Mesothelial cell of epicardium (in vitro differentiated cells): ENCODE results near the gene PLCB1. TPM values are rescaled to one million over a fixed set of nuclear protein-coding genes. Genes with fewer than 3 reads are reported as not detected.

Source experiments
- DNase-seq, 2 experiments: peaks; one replicate each; pipeline ENCODE4 v3.0.0; 2021; ENCODE audit warnings: low spot score in 2 of 2; ENCODE audit not compliant: unreplicated experiment in 2 of 2
- H3K27ac Mint-ChIP-seq: 2 replicates; pipeline ENCODE4 v1.8.0; 2021; ENCODE audit warnings: mixed read lengths
- H3K27me3 Mint-ChIP-seq: 2 replicates; pipeline ENCODE4 v1.8.0; 2021; ENCODE audit warnings: low read depth, mixed read lengths
- H3K36me3 Mint-ChIP-seq: 2 replicates; pipeline ENCODE4 v1.8.0; 2021; ENCODE audit warnings: mixed read lengths
- H3K4me1 Mint-ChIP-seq: 2 replicates; pipeline ENCODE4 v1.8.0; 2021; ENCODE audit warnings: mixed read lengths
- H3K4me3 Mint-ChIP-seq: 2 replicates; pipeline ENCODE4 v1.8.0; 2021; ENCODE audit warnings: mild to moderate bottlenecking, moderate library complexity, mixed read lengths
- H3K9me3 Mint-ChIP-seq: 2 replicates; pipeline ENCODE4 v1.8.0; 2021; ENCODE audit warnings: mixed read lengths
- total RNA-seq: library from RNA; stranded (reverse); gene quantifications from 3 replicates; pipeline ENCODE4 v1.2.1, GENCODE V29; 2021
- TF ChIP-seq, protein P1 (sequence below): fragments of 200-600 bp; sonication (generic); IDR thresholded peaks from one replicate; pipeline ENCODE4 v1.5.0; 2021; ENCODE audit warnings: antibody characterized with exemption; ENCODE audit not compliant: unreplicated experiment

PLCB1 gene
- total RNA-seq, 1 donor from 2014 or later: 41.5 TPM

DNA sequence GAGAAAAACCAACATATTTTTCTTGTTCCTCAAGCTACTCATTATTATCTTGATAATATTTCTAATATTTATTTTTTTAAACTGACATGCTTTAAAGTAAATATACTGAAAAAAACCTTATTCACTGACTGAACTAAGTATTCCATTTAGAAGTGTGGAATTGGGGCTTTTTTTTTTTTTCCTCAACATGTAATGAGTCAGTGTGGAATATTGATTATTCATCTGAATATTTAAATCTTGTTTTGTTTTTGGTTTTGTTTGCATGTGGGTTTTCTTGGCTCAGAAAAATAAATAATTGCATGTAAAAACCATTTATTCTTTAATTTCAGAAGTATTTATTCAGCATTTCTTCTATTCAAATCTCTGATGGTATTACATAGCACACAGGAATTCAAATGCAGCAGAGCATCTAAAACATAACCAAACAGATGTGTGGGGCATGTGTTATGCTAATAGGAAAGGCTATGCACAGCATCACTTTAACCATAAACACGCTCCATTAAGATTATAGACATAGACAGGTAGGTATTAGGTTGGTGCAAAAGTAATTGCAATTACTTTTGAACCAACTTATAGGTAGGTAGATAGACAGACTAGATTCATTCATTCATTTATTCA, 166.5 kb downstream of the PLCB1 start:
- Mint-ChIP-seq H3K27ac (no peak overlapping the region), H3K9me3 (no peaks in the 10 kb centered on the region), H3K4me3 (no peak overlapping the region), H3K36me3 (no peaks in the 10 kb centered on the region), H3K4me1 (no peaks in the 10 kb centered on the region), H3K27me3 (no peaks in the 10 kb centered on the region)
- no peak for DNase-seq
- TF ChIP-seq, protein P1, sequence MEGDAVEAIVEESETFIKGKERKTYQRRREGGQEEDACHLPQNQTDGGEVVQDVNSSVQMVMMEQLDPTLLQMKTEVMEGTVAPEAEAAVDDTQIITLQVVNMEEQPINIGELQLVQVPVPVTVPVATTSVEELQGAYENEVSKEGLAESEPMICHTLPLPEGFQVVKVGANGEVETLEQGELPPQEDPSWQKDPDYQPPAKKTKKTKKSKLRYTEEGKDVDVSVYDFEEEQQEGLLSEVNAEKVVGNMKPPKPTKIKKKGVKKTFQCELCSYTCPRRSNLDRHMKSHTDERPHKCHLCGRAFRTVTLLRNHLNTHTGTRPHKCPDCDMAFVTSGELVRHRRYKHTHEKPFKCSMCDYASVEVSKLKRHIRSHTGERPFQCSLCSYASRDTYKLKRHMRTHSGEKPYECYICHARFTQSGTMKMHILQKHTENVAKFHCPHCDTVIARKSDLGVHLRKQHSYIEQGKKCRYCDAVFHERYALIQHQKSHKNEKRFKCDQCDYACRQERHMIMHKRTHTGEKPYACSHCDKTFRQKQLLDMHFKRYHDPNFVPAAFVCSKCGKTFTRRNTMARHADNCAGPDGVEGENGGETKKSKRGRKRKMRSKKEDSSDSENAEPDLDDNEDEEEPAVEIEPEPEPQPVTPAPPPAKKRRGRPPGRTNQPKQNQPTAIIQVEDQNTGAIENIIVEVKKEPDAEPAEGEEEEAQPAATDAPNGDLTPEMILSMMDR: no peak

DNA sequence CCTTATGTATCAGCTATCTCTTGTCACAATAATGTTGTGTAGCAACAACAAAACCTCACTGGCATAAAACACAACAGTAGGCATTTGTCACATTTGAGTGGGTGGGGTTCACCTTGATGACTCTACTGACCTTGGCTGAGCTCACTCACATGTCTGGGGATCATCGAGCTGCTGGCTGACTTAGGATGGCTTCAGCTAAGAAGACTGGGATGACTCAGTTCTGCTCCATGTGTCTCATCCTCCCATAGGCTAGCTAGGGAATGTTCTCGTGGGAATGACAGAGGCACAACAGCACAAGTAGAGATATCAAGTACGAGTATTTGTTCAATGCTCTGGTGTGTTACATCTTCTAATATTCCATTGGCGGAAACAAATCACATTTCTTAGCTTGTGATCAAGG, 167.9 kb downstream of the PLCB1 start:
- Mint-ChIP-seq H3K9me3 (no peaks in the 10 kb centered on the region), H3K4me3 (no peak overlapping the region), H3K27me3 (no peaks in the 10 kb centered on the region), H3K36me3 (no peaks in the 10 kb centered on the region), H3K4me1 (peaks cover 8% of the 10 kb centered on the region), H3K27ac (no peak overlapping the region)
- DNase-seq: no peak
- TF ChIP-seq, protein P1: no peak

DNA sequence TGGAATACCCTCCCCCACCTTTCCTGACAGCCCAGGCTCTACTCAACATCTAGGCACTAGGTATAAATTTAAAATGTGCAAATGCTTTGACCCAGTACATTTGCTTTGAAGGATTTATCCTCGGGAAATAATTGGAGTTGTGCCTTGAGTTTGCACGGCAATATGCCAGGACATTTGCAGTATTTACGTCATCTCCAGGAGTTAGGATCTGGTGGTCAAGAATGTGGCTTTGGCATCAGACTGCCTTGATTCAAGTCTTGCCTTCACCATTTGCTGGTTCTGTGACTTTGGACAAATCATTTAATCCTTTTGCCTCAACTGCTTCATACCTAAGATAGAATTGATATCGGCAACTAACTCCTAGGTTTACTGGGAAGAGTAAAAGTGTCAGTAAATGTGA, 169.6 kb downstream of the PLCB1 start:
- H3K4me3 Mint-ChIP-seq: no peak overlapping the region
- DNase-seq: no peak
- H3K36me3 Mint-ChIP-seq: no peaks in the 10 kb centered on the region
- peaks cover 8% of the 10 kb centered on the region for H3K4me1 Mint-ChIP-seq
- H3K9me3 Mint-ChIP-seq: no peaks in the 10 kb centered on the region
- no peak overlapping the region for H3K27ac Mint-ChIP-seq
- TF ChIP-seq, protein P1: no peak
- no peaks in the 10 kb centered on the region for H3K27me3 Mint-ChIP-seq

DNA sequence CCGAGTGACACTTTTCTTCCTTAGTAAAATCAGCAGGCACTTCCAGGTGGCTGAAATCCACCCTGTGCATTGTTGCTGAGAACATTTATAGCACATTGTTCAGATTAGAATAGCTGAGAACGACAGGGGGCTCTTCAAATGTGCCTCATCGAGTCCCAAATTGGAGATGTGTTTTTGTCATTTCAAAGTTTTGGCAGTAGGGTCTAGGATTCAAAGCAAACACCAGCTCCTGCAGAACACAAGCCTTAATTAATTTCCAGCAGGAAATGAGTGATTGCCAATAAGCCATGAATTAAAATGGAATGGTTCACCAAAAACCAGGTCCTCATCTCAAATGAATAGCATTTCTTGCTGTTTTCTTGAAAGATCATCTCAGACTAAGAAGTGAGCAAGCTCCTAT, 171.6 kb downstream of the PLCB1 start:
- TF ChIP-seq, protein P1: no peak
- no peaks in the 10 kb centered on the region for H3K36me3 Mint-ChIP-seq
- no peak overlapping the region for H3K27ac Mint-ChIP-seq
- no peak for DNase-seq
- no peaks in the 10 kb centered on the region for H3K27me3 Mint-ChIP-seq
- no peaks in the 10 kb centered on the region for H3K9me3 Mint-ChIP-seq
- peaks cover 14% of the 10 kb centered on the region for H3K4me1 Mint-ChIP-seq
- H3K4me3 Mint-ChIP-seq: no peak overlapping the region

DNA sequence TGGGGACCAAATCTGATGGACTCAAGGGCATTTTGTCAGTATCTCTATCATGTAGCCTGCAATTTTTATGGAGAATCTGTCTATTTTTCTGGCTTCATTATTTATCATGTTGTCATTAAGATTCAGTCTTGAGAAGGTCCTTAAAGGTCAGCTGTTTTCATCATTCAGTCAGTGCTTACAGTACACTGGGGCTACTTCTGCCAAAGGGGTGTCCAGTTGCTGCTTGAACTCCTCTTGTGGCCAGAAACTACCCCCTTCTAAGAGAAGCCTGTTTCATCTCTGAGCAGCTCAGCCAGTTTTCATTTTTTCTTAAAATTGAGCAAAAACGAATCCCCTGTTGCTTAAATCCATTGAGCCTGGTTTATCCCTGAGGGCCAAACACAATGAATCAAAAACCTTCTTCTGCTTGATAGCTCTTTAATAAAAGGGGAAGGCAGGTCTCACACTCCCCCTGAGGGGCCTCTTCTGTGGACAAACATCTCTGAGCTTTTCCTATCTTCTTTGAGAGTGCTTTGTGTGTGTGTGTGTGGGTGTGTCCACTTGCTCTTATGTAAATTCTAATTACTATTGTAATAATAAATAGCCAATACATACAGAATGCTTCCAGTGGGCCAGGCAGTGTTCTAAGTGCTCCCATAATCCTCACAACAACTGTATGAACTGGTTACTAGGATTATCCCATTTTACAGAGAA, 172.2 kb downstream of the PLCB1 start:
- Mint-ChIP-seq H3K4me1 (peaks cover 15% of the 10 kb centered on the region), H3K27ac (no peak overlapping the region), H3K4me3 (no peak overlapping the region), H3K27me3 (no peaks in the 10 kb centered on the region), H3K36me3 (no peaks in the 10 kb centered on the region), H3K9me3 (no peaks in the 10 kb centered on the region)
- DNase-seq: no peak
- TF ChIP-seq, protein P1: no peak
